HG02642 (cell line): ENCODE measurements around the gene ARHGAP23.
"Not testable (repeated sequence)": the region's sequence is repeated elsewhere in the genome, so short reads cannot be mapped to it uniquely, and the experiment has no call there.

ENCODE experiments used
- ATAC-seq: cut with Tn5 transposase; IDR thresholded peaks from one replicate; pipeline ENCODE4 v1.9.1; 2021; ENCODE audit warnings: mild to moderate bottlenecking; ENCODE audit not compliant: unreplicated experiment, poor library complexity

The ARHGAP23 gene

GRCh38 chr17:38421171-38421841 lies 7.0 kb upstream of the ARHGAP23 start:
- no peak for ATAC-seq

GRCh38 chr17:38421871-38422827 lies 6.1 kb upstream of the ARHGAP23 start:
- ATAC-seq = no peak

GRCh38 chr17:38424297-38424972 lies 3.8 kb upstream of the ARHGAP23 start:
- ATAC-seq = no peak

- ATAC-seq = no peak
Observed at GRCh38 chr17:38425031-38425430, 3.2 kb upstream of the ARHGAP23 start.

GRCh38 chr17:38425744-38426143 lies 2.5 kb upstream of the ARHGAP23 start:
- no peak for ATAC-seq

- ATAC-seq = no peak
Observed at GRCh38 chr17:38426441-38426840, 1.8 kb upstream of the ARHGAP23 start.

GRCh38 chr17:38427160-38427949 lies 909 bp upstream of the ARHGAP23 start:
- ATAC-seq = no peak

- no peak for ATAC-seq
Observed at GRCh38 chr17:38428643-38429371, 543 bp downstream of the ARHGAP23 start.

GRCh38 chr17:38429476-38430100 lies 1.3 kb downstream of the ARHGAP23 start:
- no peak for ATAC-seq

- no peak for ATAC-seq
Observed at GRCh38 chr17:38430316-38430715, 2.1 kb downstream of the ARHGAP23 start.

GRCh38 chr17:38430822-38431221 lies 2.6 kb downstream of the ARHGAP23 start:
- no peak for ATAC-seq

GRCh38 chr17:38431346-38432145 lies 3.3 kb downstream of the ARHGAP23 start:
- ATAC-seq = no peak

- ATAC-seq = no peak
Observed at GRCh38 chr17:38434178-38434665, 6.0 kb downstream of the ARHGAP23 start.

- ATAC-seq = no peak
Observed at GRCh38 chr17:38435795-38436194, 7.5 kb downstream of the ARHGAP23 start.

GRCh38 chr17:38436386-38436785 lies 8.1 kb downstream of the ARHGAP23 start:
- no peak for ATAC-seq

- not testable (repeated sequence) for ATAC-seq
Observed at GRCh38 chr17:38437313-38437712, 9.0 kb downstream of the ARHGAP23 start.

- ATAC-seq = no peak
Observed at GRCh38 chr17:38439436-38439835, 11.2 kb downstream of the ARHGAP23 start.
